ENCODE data around the gene DIRAS1. TPM values are rescaled to one million over a fixed set of nuclear protein-coding genes. Genes with fewer than 3 reads are reported as not detected.
A peak's percentile ranks its signal among the peaks of the same experiment; 100 is the strongest.

DIRAS1 gene
- total and polyA plus RNA-seq, 2 of the 8 experiments (the other 6 are each of a cell fraction or from before 2014, with no cell fraction given) = 20.2 to 22.3 TPM

GRCh38 chr19:2701361-2702169 is 19.6 kb downstream of the DIRAS1 start:
- peak overlapping the region in 1 of 4 experiments; percentile 7; a peak in 2 of 7 replicates for H3K9ac ChIP-seq (replicated peaks in 1 of 4; ENCODE audit: extremely low read depth in 1 of 4, low read depth in 3 of 4, low read length in 3 of 4)
- H2BK5ac ChIP-seq (ENCODE audit: low read depth, low read length) = no peak overlapping the region
- no peak overlapping the region for H2BK20ac ChIP-seq (ENCODE audit: low read length)
- DNase-seq (ENCODE audit: low read depth in 1 of 2, low spot score in 2 of 2) (no peak), FAIRE-seq (no peak)
- no peaks in the 10 kb centered on the region for H3K9me3 ChIP-seq (ENCODE audit: insufficient read depth in 2 of 2, low read depth in 1 of 2, low read length in 1 of 2)
- TF ChIP-seq KDM4A (IDR thresholded peaks at IDR 0.05; ENCODE audit: low read depth, low read length, severe bottlenecking) (no peak), ATF2 (IDR thresholded peaks at IDR 0.05; ENCODE audit: low read length) (no peak), EP300 (IDR thresholded peaks at IDR 0.05; ENCODE audit: borderline replicate concordance in 1 of 2, low read depth in 2 of 2, low read length in 2 of 2) (no peak), CEBPB (IDR thresholded peaks at IDR 0.05; ENCODE audit: low read depth, low read length) (no peak), ASH2L (IDR thresholded peaks at IDR 0.05; ENCODE audit: low read length) (no peak), SP2 (IDR thresholded peaks at IDR 0.05; ENCODE audit: low read length) (no peak)
- peaks cover 4% of the 10 kb centered on the region; the same call in 1 of the 2 replicates for H3K23me2 ChIP-seq (ENCODE audit: low read depth, low read length)
- no peak overlapping the region for H3K18ac ChIP-seq (ENCODE audit: extremely low read depth, low read length)
- no peak overlapping the region for H2BK15ac ChIP-seq (ENCODE audit: low read length)
- peaks cover 3 to 8% (median 5%) of the 10 kb centered on the region in 4 experiments for H3K4me1 ChIP-seq (replicated peaks in 1 of 4; ENCODE audit: control insufficient read depth in 3 of 4, insufficient read depth in 4 of 4, low read length in 3 of 4)
- no peak overlapping the region for H4K5ac ChIP-seq (ENCODE audit: insufficient read length, low read depth, low read length)
- H3K4me3 ChIP-seq (ENCODE audit: extremely low read depth in 1 of 4, insufficient read depth in 2 of 4, low read depth in 3 of 4, low read length in 4 of 4) = peak overlapping the region; percentile 59 to 89 (median 72)
- WGBS, 2 experiments (ENCODE audit: extremely low coverage in 1 of 2, insufficient coverage in 1 of 2, insufficient read length in 1 of 2, insufficient replicate concordance in 2 of 2, low coverage in 1 of 2, low lambda C conversion rate in 2 of 2, missing lambda C conversion rate in 1 of 2) = 7% methylated on average over 9 of the region's 9 CpGs; no CpG with 5 or more reads in 1 of the 2 experiments
- H4K91ac ChIP-seq (replicated peaks; ENCODE audit: insufficient read length, low read length) = no peak overlapping the region
- no peaks in the 10 kb centered on the region for H3K79me1 ChIP-seq (ENCODE audit: low read depth, low read length)
- H2AK5ac ChIP-seq (ENCODE audit: low read depth, low read length) = no peak overlapping the region
- H3K4ac ChIP-seq (replicated peaks; ENCODE audit: insufficient read length, low read depth, low read length) = no peak overlapping the region
- H2BK12ac ChIP-seq (ENCODE audit: low read depth, low read length) = no peak overlapping the region
- H3K36me3 ChIP-seq (ENCODE audit: control insufficient read depth in 2 of 4, insufficient read depth in 4 of 4, low read length in 3 of 4) = no peaks in the 10 kb centered on the region
- no peak overlapping the region for H3K14ac ChIP-seq (ENCODE audit: insufficient read length)
- H3K27ac ChIP-seq (ENCODE audit: low read depth, low read length) = no peak overlapping the region
- no peak overlapping the region for H3K56ac ChIP-seq (replicated peaks; ENCODE audit: insufficient read length, low read depth, low read length)
- ChIA-PET CTCF (ENCODE audit: partially characterized antibody) (interaction anchor here (0.5 to 3.2 kb wide), 13 partner anchors 17 to 1029 kb away, joined by 3 to 11 read pairs (median 3); no protein-coding TSS in a partner anchor), POLR2A (ENCODE audit: partially characterized antibody) (interaction anchor here (0.8 to 1.7 kb wide), 7 partner anchors 15 to 99 kb away, joined by 3 to 8 read pairs (median 3); partner anchors contain the start of gene SLC39A3)
- H3K27me3 ChIP-seq (replicated peaks in 1 of 4; ENCODE audit: control insufficient read depth in 3 of 4, extremely low read depth in 1 of 4, insufficient read depth in 3 of 4, low read length in 3 of 4) = peaks cover 0 to 20% (median 17%) of the 10 kb centered on the region in 4 experiments; a peak in 6 of 7 replicates
- H2AFZ ChIP-seq (ENCODE audit: low read length) = no peak overlapping the region
- H3K23ac ChIP-seq (ENCODE audit: insufficient read length) = no peak overlapping the region
- peak overlapping the region; percentile 90 to 94 for H3K4me2 ChIP-seq (ENCODE audit: insufficient read depth in 1 of 2, low read depth in 2 of 2, low read length in 2 of 2)
- H3K79me2 ChIP-seq (ENCODE audit: control insufficient read depth in 1 of 2, insufficient read depth in 2 of 2, low read length in 2 of 2) = no peaks in the 10 kb centered on the region
- H4K20me1 ChIP-seq (replicated peaks in 1 of 2; ENCODE audit: control insufficient read depth in 1 of 2, insufficient read depth in 2 of 2, low read length in 2 of 2) = peaks cover 0 to 2% of the 10 kb centered on the region in 2 experiments
- H4K8ac ChIP-seq (ENCODE audit: extremely low read depth, insufficient read depth, low read length) = no peak overlapping the region
- H2BK120ac ChIP-seq (replicated peaks; ENCODE audit: low read depth, low read length) = no peak overlapping the region

All from H1 (cell line).